Breast epithelium (tissue), 3 donors: Measurements from ENCODE around the gene CFTR.

ENCODE experiments used
- CTCF ChIP-seq, 3 donors: fragments of 450-650 bp; IDR thresholded peaks; one replicate each; pipeline ENCODE4 v1.5.1; 2016 to 2017; ENCODE audit warnings: antibody characterized with exemption in 3 of 3, mild to moderate bottlenecking in 3 of 3, moderate library complexity in 3 of 3
- POLR2A ChIP-seq: fragments of 450-650 bp; IDR thresholded peaks from one replicate; pipeline ENCODE4 v1.6.1; 2016; ENCODE audit warnings: antibody characterized with exemption, mild to moderate bottlenecking, moderate library complexity
- POLR2AphosphoS5 ChIP-seq, 3 donors: sonication (generic); formaldehyde crosslinking; IDR thresholded peaks; one replicate each; pipeline ENCODE4 v1.6.1; 2017; ENCODE audit warnings: antibody characterized with exemption in 3 of 3

GRCh38 chr7:117590191-117590590 lies 110.4 kb downstream of the CFTR start:
- TF ChIP-seq POLR2AphosphoS5 (IDR thresholded peaks at IDR 0.05) = no peak
- no peak for TF ChIP-seq POLR2A
- TF ChIP-seq CTCF (IDR thresholded peaks at IDR 0.05) = no peak
